OCI-LY7 (cell line): ENCODE results near the gene GXYLT1.

Experiments
- CTCF ChIP-seq: fragments of 200-600 bp; sonication (generic); conservative IDR thresholded peaks from 2 replicates; pipeline ENCODE4 v1.5.1; 2014; ENCODE audit warnings: mild to moderate bottlenecking, antibody characterized with exemption, low read length, moderate library complexity, mixed read lengths
- EZH2phosphoT487 ChIP-seq: fragments of 200-600 bp; sonication (generic); IDR thresholded peaks from 2 replicates; pipeline ENCODE4 v1.6.1; 2018; ENCODE audit warnings: low read depth, borderline replicate concordance, mild to moderate bottlenecking, mixed run types, antibody characterized with exemption, low read length, moderate library complexity, mixed read lengths

GRCh38 chr12:42076976-42077375 lies 67.7 kb downstream of the GXYLT1 start:
- TF ChIP-seq CTCF (no peak), EZH2phosphoT487 (no peak)
